CD14-positive monocyte (primary cell): ENCODE measurements around the gene EML6. TPM values are rescaled to one million over a fixed set of nuclear protein-coding genes. Genes with fewer than 3 reads are reported as not detected.

ENCODE experiments used
- DNase-seq, 3 donors: peaks; one replicate each; pipeline ENCODE4 v3.0.0-alpha.2; 2011 to 2022
- H2AFZ ChIP-seq: 2 replicates; pipeline ENCODE4 v1.6.0; 2012; ENCODE audit warnings: mild to moderate bottlenecking, low read depth, low read length, inconsistent platforms; ENCODE audit not compliant: insufficient read depth, poor library complexity, severe bottlenecking
- H3K27ac ChIP-seq, 2 donors: 1 replicate in 1 of 2; 2 replicates in 1 of 2; pipeline ENCODE4 v1.5.1; 2012 to 2013; ENCODE audit warnings: low read length in 2 of 2, control low read depth in 1 of 2, inconsistent platforms in 1 of 2, low read depth in 1 of 2, mild to moderate bottlenecking in 1 of 2
- H3K27me3 ChIP-seq, 2 donors: one replicate each; pipeline versions ENCODE4 v1.6.0 to v1.6.1; 2011 to 2013; ENCODE audit warnings: low read length in 2 of 2; ENCODE audit not compliant: control insufficient read depth in 2 of 2, insufficient read depth in 2 of 2
- H3K36me3 ChIP-seq, 2 donors: replicated peaks in 1 of 2; 1 replicate in 1 of 2; 2 replicates in 1 of 2; pipeline versions ENCODE4 v1.5.1 to v1.6.1; 2012 to 2013; ENCODE audit warnings: low read length in 2 of 2, control low read depth in 1 of 2, inconsistent platforms in 1 of 2, mild to moderate bottlenecking in 1 of 2; ENCODE audit not compliant: insufficient read depth in 2 of 2, control insufficient read depth in 1 of 2
- H3K4me1 ChIP-seq, 2 donors: 1 replicate in 1 of 2; 2 replicates in 1 of 2; pipeline versions ENCODE4 v1.5.1 to v1.6.1; 2012 to 2013; ENCODE audit warnings: low read length in 2 of 2, control low read depth in 1 of 2, inconsistent platforms in 1 of 2, mild to moderate bottlenecking in 1 of 2, moderate library complexity in 1 of 2; ENCODE audit not compliant: insufficient read depth in 2 of 2, control insufficient read depth in 1 of 2
- H3K4me2 ChIP-seq: replicated peaks from 2 replicates; pipeline ENCODE3; 2012; ENCODE audit warnings: low read length, moderate library complexity, mild to moderate bottlenecking; ENCODE audit not compliant: poor library complexity, severe bottlenecking; ENCODE audit errors: extremely low read depth
- H3K4me3 ChIP-seq, 3 experiments: fragments of 200-600 bp in 1 of 3; sonication (generic) in 1 of 3; replicated peaks in 1 of 3; 1 replicate in 2 of 3; 2 replicates in 1 of 3; pipeline ENCODE4 v1.5.1; 2011 to 2013; ENCODE audit warnings: low read length in 3 of 3, mild to moderate bottlenecking in 3 of 3, control low read depth in 2 of 3, low read depth in 2 of 3, inconsistent platforms in 1 of 3, moderate library complexity in 1 of 3
- H3K79me2 ChIP-seq: 2 replicates; pipeline ENCODE4 v1.6.0; 2012; ENCODE audit warnings: mild to moderate bottlenecking, control low read depth, inconsistent platforms, low read length, moderate library complexity; ENCODE audit not compliant: insufficient read depth
- H3K9ac ChIP-seq: 2 replicates; pipeline ENCODE4 v1.6.0; 2017; ENCODE audit warnings: low read length, mild to moderate bottlenecking; ENCODE audit not compliant: insufficient read depth, poor library complexity, severe bottlenecking
- H3K9me3 ChIP-seq, 2 donors: replicated peaks in 1 of 2; 1 replicate in 1 of 2; 2 replicates in 1 of 2; pipeline versions ENCODE4 v1.5.1 to v1.6.1; 2012 to 2013; ENCODE audit warnings: low read length in 2 of 2, control low read depth in 1 of 2; ENCODE audit not compliant: control insufficient read depth in 1 of 2, insufficient read depth in 1 of 2
- H4K20me1 ChIP-seq: 2 replicates; pipeline ENCODE4 v1.6.0; 2012; ENCODE audit warnings: mild to moderate bottlenecking, low read length, control low read depth, moderate library complexity; ENCODE audit not compliant: insufficient read depth
- H3K27ac Mint-ChIP-seq, 7 donors: one replicate each; pipeline ENCODE4 v1.8.0; 2020; ENCODE audit warnings: mild to moderate bottlenecking in 7 of 7, mixed read lengths in 7 of 7, moderate library complexity in 6 of 7, inconsistent platforms in 2 of 7
- H3K27me3 Mint-ChIP-seq, 3 donors: one replicate each; pipeline ENCODE4 v1.8.0; 2021 to 2022; ENCODE audit warnings: low read depth in 3 of 3, mild to moderate bottlenecking in 3 of 3, mixed read lengths in 3 of 3, moderate library complexity in 3 of 3, inconsistent platforms in 1 of 3
- H3K36me3 Mint-ChIP-seq, 2 donors: one replicate each; pipeline ENCODE4 v1.8.0; 2020; ENCODE audit warnings: mixed read lengths in 2 of 2, inconsistent platforms in 1 of 2, mild to moderate bottlenecking in 1 of 2
- H3K4me1 Mint-ChIP-seq: one replicate; pipeline ENCODE4 v1.8.0; 2020; ENCODE audit warnings: mild to moderate bottlenecking, mixed read lengths
- H3K4me3 Mint-ChIP-seq, 2 donors: one replicate each; pipeline ENCODE4 v1.8.0; 2020; ENCODE audit warnings: mild to moderate bottlenecking in 2 of 2, mixed read lengths in 2 of 2, moderate library complexity in 1 of 2
- H3K9me3 Mint-ChIP-seq, 7 donors: one replicate each; pipeline ENCODE4 v1.8.0; 2020 to 2022; ENCODE audit warnings: mixed read lengths in 7 of 7, mild to moderate bottlenecking in 6 of 7, moderate library complexity in 6 of 7, inconsistent platforms in 2 of 7
- WGBS: methylation state at CpG from one replicate; pipeline ENCODE4 v1.1.5; 2013; ENCODE audit warnings: missing lambda C conversion rate; ENCODE audit not compliant: insufficient coverage; 5-methylcytosine and 5-hydroxymethylcytosine counted together
- intact Hi-C, 2 donors: fragments of 100-400 bp; cut with micrococcal nuclease; formaldehyde crosslinking; loops; one replicate each; pipeline versions ENCODE4 v1.15.0 to v1.15.1; 2023
- polyA plus RNA-seq, 3 donors: library from polyadenylated mRNA; depleted of rRNA in 1 of 3; unstranded in 2 of 3; stranded (reverse) in 1 of 3; fragments of 300-500 nt in 2 of 3; fragments of >200 nt in 1 of 3; fragmentation: Illumina TruSeq in 2 of 3; gene quantifications; 1 replicate in 2 of 3; 2 replicates in 1 of 3; pipeline ENCODE4 v1.2.3, GENCODE V29; 2012 to 2021
- TF ChIP-seq, protein P1 (sequence below): fragments of 200-600 bp; IDR thresholded peaks from one replicate; pipeline ENCODE4 v1.8.0; 2022; ENCODE audit warnings: antibody characterized with exemption, mild to moderate bottlenecking

EML6 gene
- polyA plus RNA-seq, 3 donors, result 0.79 TPM; not detected in 2

DNA sequence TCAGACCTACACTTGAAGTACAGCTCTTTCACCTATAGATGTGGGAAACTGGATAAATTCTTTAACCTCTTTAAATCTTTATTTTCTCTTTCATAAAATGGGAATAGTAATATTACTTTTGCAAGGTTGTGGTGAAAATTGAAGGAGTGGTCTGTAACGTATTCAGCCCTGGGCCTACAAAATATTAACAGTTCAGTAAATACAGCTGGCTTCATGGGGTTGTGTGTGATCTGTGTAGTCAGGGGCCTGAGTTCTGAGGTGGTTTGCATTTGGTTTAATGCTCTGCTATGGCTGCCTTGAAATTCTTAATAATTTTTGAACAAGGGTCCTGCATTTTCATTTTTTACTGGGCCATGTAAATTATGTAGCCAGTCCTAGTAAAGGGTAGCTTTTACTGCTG lies 16.8 kb upstream of the EML6 start:
- Mint-ChIP-seq H3K4me3 (no peak overlapping the region), H3K9me3 (peaks cover 0 to 4% (median 0%) of the 10 kb centered on the region in 7 donors), H3K36me3 (peaks cover 0 to 9% of the 10 kb centered on the region in 2 donors), H3K4me1 (peaks cover 15% of the 10 kb centered on the region), H3K27me3 (peaks cover 30 to 34% (median 31%) of the 10 kb centered on the region in 3 donors), H3K27ac (no peak overlapping the region)
- Histone ChIP-seq H3K36me3 (no peaks in the 10 kb centered on the region), H3K27ac (no peak overlapping the region), H3K79me2 (no peaks in the 10 kb centered on the region), H3K4me1 (peaks cover 11 to 15% of the 10 kb centered on the region in 2 donors), H3K9me3 (no peaks in the 10 kb centered on the region), H3K27me3 (peaks cover 11 to 28% of the 10 kb centered on the region in 2 donors), H3K9ac (no peak overlapping the region), H3K4me3 (no peak overlapping the region), H2AFZ (no peak overlapping the region), H3K4me2 (no peak overlapping the region), H4K20me1 (no peaks in the 10 kb centered on the region)
- intact Hi-C loops, result loop anchor here (5.0 kb wide), 2 partner anchors 39 to 184 kb away; no protein-coding TSS in a partner anchor
- WGBS, result 100% methylated on average over 1 of the region's 1 CpG
- TF ChIP-seq, protein P1, sequence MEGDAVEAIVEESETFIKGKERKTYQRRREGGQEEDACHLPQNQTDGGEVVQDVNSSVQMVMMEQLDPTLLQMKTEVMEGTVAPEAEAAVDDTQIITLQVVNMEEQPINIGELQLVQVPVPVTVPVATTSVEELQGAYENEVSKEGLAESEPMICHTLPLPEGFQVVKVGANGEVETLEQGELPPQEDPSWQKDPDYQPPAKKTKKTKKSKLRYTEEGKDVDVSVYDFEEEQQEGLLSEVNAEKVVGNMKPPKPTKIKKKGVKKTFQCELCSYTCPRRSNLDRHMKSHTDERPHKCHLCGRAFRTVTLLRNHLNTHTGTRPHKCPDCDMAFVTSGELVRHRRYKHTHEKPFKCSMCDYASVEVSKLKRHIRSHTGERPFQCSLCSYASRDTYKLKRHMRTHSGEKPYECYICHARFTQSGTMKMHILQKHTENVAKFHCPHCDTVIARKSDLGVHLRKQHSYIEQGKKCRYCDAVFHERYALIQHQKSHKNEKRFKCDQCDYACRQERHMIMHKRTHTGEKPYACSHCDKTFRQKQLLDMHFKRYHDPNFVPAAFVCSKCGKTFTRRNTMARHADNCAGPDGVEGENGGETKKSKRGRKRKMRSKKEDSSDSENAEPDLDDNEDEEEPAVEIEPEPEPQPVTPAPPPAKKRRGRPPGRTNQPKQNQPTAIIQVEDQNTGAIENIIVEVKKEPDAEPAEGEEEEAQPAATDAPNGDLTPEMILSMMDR, result no peak
- no peak for DNase-seq

DNA sequence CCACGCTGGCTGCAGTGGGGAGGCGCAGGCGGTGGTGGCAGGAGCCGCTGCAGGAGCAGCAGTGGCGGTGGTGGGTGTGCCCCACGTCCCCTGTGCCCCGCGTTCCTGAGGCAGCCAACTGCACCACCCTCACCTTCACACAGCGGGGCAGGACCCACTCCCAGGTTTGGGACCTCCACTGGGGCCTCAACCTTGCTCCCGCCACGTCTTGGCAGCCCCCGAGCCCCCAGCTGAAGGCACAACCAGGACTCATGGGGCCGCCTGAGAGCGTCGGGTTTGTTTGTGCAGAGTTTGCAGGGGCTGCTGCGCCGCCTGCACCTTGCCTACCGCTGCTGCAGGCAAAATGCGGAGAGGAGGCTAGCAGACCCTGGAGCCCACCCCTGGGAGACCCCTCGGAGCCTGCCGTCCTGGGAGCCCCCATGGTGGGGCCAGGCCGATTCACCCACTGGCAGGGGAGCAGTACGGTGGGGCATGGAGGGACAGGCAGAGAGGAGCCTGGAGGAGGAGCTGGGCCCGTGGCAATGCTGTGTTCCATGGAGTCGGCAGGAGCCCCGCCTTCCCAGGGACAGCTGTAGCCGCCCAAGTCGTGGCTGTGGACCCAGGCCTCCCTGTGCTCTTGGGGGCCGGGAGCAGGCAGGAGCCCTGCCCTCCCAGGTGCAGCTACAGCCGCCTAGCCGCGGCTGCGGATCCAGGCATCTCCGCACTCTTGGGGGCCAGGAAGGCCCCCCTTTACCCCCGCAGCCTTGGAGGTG lies 14.7 kb upstream of the EML6 start:
- H4K20me1 ChIP-seq, result no peaks in the 10 kb centered on the region
- H3K4me1 Mint-ChIP-seq, result peaks cover 15% of the 10 kb centered on the region
- 7% methylated on average over 33 of the region's 35 CpGs for WGBS
- no peak overlapping the region for H3K27ac ChIP-seq
- no peaks in the 10 kb centered on the region for H3K36me3 ChIP-seq
- peak overlapping the region; percentile 59 for H3K9ac ChIP-seq
- H3K79me2 ChIP-seq, result no peaks in the 10 kb centered on the region
- no peak for DNase-seq
- peaks cover 30 to 37% (median 33%) of the 10 kb centered on the region in 3 donors for H3K27me3 Mint-ChIP-seq
- H3K36me3 Mint-ChIP-seq, result peaks cover 0 to 10% of the 10 kb centered on the region in 2 donors
- H2AFZ ChIP-seq, result peak overlapping the region; percentile 97
- no peak overlapping the region for H3K27ac Mint-ChIP-seq
- H3K4me3 ChIP-seq, result peak overlapping the region; percentile 14 to 76 (median 39)
- intact Hi-C loops, result loop anchor here (5.0 kb wide), 2 partner anchors 41 to 186 kb away; no protein-coding TSS in a partner anchor
- peak overlapping the region; percentile 78 to 93 for H3K4me3 Mint-ChIP-seq
- peaks cover 11 to 15% of the 10 kb centered on the region in 2 donors for H3K4me1 ChIP-seq
- peak overlapping the region; percentile 89 for H3K4me2 ChIP-seq
- no peaks in the 10 kb centered on the region for H3K9me3 ChIP-seq
- peaks cover 0 to 4% (median 0%) of the 10 kb centered on the region in 7 donors for H3K9me3 Mint-ChIP-seq
- TF ChIP-seq, protein P1, result no peak
- H3K27me3 ChIP-seq, result peaks cover 11 to 28% of the 10 kb centered on the region in 2 donors
